Stimulated activated CD4-positive, alpha-beta T cell treated with anti-CD3 and anti-CD28 coated beads, Interleukin-4, amount 100 ng/mL, for 4 hours (primary cell): ENCODE data around the gene UBE2E3.

Source experiments
- DNase-seq, 2 experiments: peaks; one replicate each; pipeline ENCODE4 v3.0.0-alpha.2; 2020

Gene UBE2E3

GRCh38 chr2:180980106-180980942 lies at the start of gene UBE2E3:
UBE2E3 (plus strand) TSS chr2:180980605; CDS start chr2:180982043, 1,438 bp downstream.
- peak; percentile 70 to 73 for DNase-seq

GRCh38 chr2:180931841-180932240 lies 48.6 kb upstream of the UBE2E3 start:
- DNase-seq: no peak

- DNase-seq: no peak
Observed at GRCh38 chr2:180933332-180933731, 47.1 kb upstream of the UBE2E3 start.

GRCh38 chr2:180934911-180935310 lies 45.5 kb upstream of the UBE2E3 start:
- DNase-seq: no peak

- peak; percentile 0 to 4 for DNase-seq
Observed at GRCh38 chr2:180937480-180937879, 42.9 kb upstream of the UBE2E3 start.

- no peak for DNase-seq
Observed at GRCh38 chr2:180938451-180938850, 42.0 kb upstream of the UBE2E3 start.

- no peak for DNase-seq
Observed at GRCh38 chr2:180943275-180943674, 37.1 kb upstream of the UBE2E3 start.

- no peak for DNase-seq
Observed at GRCh38 chr2:180944372-180944771, 36.0 kb upstream of the UBE2E3 start.

GRCh38 chr2:180947208-180947689 lies 33.2 kb upstream of the UBE2E3 start:
- no peak for DNase-seq

- DNase-seq: no peak
Observed at GRCh38 chr2:180949896-180950295, 30.5 kb upstream of the UBE2E3 start.

GRCh38 chr2:180952082-180952481 lies 28.3 kb upstream of the UBE2E3 start:
- no peak for DNase-seq

GRCh38 chr2:180952731-180953336 lies 27.6 kb upstream of the UBE2E3 start:
- DNase-seq: no peak

GRCh38 chr2:180953550-180953949 lies 26.9 kb upstream of the UBE2E3 start:
- DNase-seq: no peak

GRCh38 chr2:180955101-180955500 lies 25.3 kb upstream of the UBE2E3 start:
- DNase-seq: no peak

GRCh38 chr2:180959787-180960186 lies 20.6 kb upstream of the UBE2E3 start:
- DNase-seq: no peak

GRCh38 chr2:180960982-180961381 lies 19.4 kb upstream of the UBE2E3 start:
- no peak for DNase-seq

GRCh38 chr2:180962727-180963314 lies 17.6 kb upstream of the UBE2E3 start:
- no peak for DNase-seq

GRCh38 chr2:180966378-180966777 lies 14.0 kb upstream of the UBE2E3 start:
- no peak for DNase-seq

- DNase-seq: no peak
Observed at GRCh38 chr2:180969124-180969523, 11.3 kb upstream of the UBE2E3 start.

GRCh38 chr2:180970016-180970415 lies 10.4 kb upstream of the UBE2E3 start:
- DNase-seq: no peak

- no peak for DNase-seq
Observed at GRCh38 chr2:180971811-180972210, 8.6 kb upstream of the UBE2E3 start.

GRCh38 chr2:180975585-180975984 lies 4.8 kb upstream of the UBE2E3 start:
- DNase-seq: no peak

- no peak for DNase-seq
Observed at GRCh38 chr2:180978903-180979748, 1.3 kb upstream of the UBE2E3 start.
